GM12891 (cell line): ENCODE measurements around the gene PBXIP1. TPM values are rescaled to one million over a fixed set of nuclear protein-coding genes. Genes with fewer than 3 reads are reported as not detected.

Source experiments
- DNase-seq: peaks from one replicate; pipeline ENCODE4 v3.0.0; 2011; ENCODE audit warnings: low spot score; ENCODE audit not compliant: insufficient read length
- FAIRE-seq: peaks from 2 replicates; lab custom pipeline; 2011; peaks lifted over from hg19 to GRCh38; lab: Jason Lieb, UNC
- PAX5 ChIP-seq: IDR thresholded peaks from 2 replicates; pipeline ENCODE4 v1.6.1; 2011; ENCODE audit warnings: low read length, moderate library complexity, mild to moderate bottlenecking; ENCODE audit not compliant: insufficient read depth, severe bottlenecking
- POLR2A ChIP-seq: IDR thresholded peaks from 2 replicates; pipeline ENCODE4 v1.6.1; 2011; ENCODE audit warnings: low read depth, low read length, control low read depth
- POLR2AphosphoS5 ChIP-seq: IDR thresholded peaks from 2 replicates; pipeline ENCODE4 v1.6.1; 2011; ENCODE audit warnings: low read depth, low read length, control low read depth
- POU2F2 ChIP-seq: IDR thresholded peaks from 2 replicates; pipeline ENCODE4 v1.6.1; 2011; ENCODE audit warnings: low read depth, mild to moderate bottlenecking, control low read depth, low read length, moderate library complexity
- SPI1 ChIP-seq: IDR thresholded peaks from 2 replicates; pipeline ENCODE4 v1.6.1; 2011; ENCODE audit warnings: low read depth, low read length, control low read depth
- TAF1 ChIP-seq: IDR thresholded peaks from 2 replicates; pipeline ENCODE4 v1.6.1; 2011; ENCODE audit warnings: low read depth, low read length, control low read depth
- polyA plus RNA-seq: library from polyadenylated mRNA; unstranded; fragments of >200 nt; gene quantifications from one replicate; pipeline ENCODE4 v1.2.1, GENCODE V29; 2012; ENCODE audit warnings: low read depth, missing spikeins, inconsistent platforms; ENCODE audit not compliant: missing spikeins

PBXIP1 gene
- polyA plus RNA-seq: 34.1 TPM

GRCh38 chr1:154955718-154956543 is at the start of gene PBXIP1:
Gene PBXIP1 (minus strand): TSS chr1:154956099. CDS start chr1:154953721, 2,378 bp downstream.
- FAIRE-seq (peak; percentile 84), DNase-seq (peak; percentile 84)
- TF ChIP-seq POU2F2 (no peak), PAX5 (no peak), TAF1 (no peak)

GRCh38 chr1:155005076-155006011 is 49.4 kb upstream of the PBXIP1 start:
- DNase-seq (no peak), FAIRE-seq (no peak)
- TF ChIP-seq SPI1 (no peak), POU2F2 (no peak), POLR2AphosphoS5 (no peak), TAF1 (no peak), PAX5 (no peak), POLR2A (no peak)

- FAIRE-seq: peak; percentile 67
- no peak for DNase-seq
- no peak for TF ChIP-seq TAF1
- no peak for TF ChIP-seq POLR2A
Observed at GRCh38 chr1:155004352-155005075, 48.6 kb upstream of the PBXIP1 start.

GRCh38 chr1:155003766-155004351 is 48.0 kb upstream of the PBXIP1 start:
- no peak for DNase-seq
- TF ChIP-seq POU2F2 (no peak), SPI1 (no peak), TAF1 (no peak), POLR2AphosphoS5 (no peak), PAX5 (no peak), POLR2A (no peak)
- no peak for FAIRE-seq

- TF ChIP-seq PAX5: no peak
- no peak for TF ChIP-seq POLR2A
- no peak for TF ChIP-seq TAF1
- TF ChIP-seq POLR2AphosphoS5: no peak
- TF ChIP-seq POU2F2: no peak
- TF ChIP-seq SPI1: no peak
- DNase-seq: no peak
- no peak for FAIRE-seq
Observed at GRCh38 chr1:155003227-155003765, 47.4 kb upstream of the PBXIP1 start.

GRCh38 chr1:155002464-155003226 is 46.7 kb upstream of the PBXIP1 start, which contains the start of gene ZBTB7B:
Gene ZBTB7B (plus strand): TSS chr1:155002802. CDS start chr1:155014661, 11,859 bp downstream.
- DNase-seq: no peak
- no peak for FAIRE-seq
- TF ChIP-seq SPI1 (no peak), POLR2AphosphoS5 (no peak), POU2F2 (no peak), TAF1 (no peak), POLR2A (no peak), PAX5 (no peak)

- no peak for TF ChIP-seq POLR2A
- TF ChIP-seq SPI1: no peak
- TF ChIP-seq POU2F2: no peak
- TF ChIP-seq POLR2AphosphoS5: no peak
- peak; percentile 48; the same call in 1 of the 2 replicates for TF ChIP-seq TAF1
- no peak for TF ChIP-seq PAX5
- FAIRE-seq (peak; percentile 97), DNase-seq (peak; percentile 95)
Observed at GRCh38 chr1:155001675-155002463, 46.0 kb upstream of the PBXIP1 start.

- no peak for TF ChIP-seq POLR2AphosphoS5
- TF ChIP-seq TAF1: no peak
- no peak for TF ChIP-seq POU2F2
- no peak for TF ChIP-seq POLR2A
- TF ChIP-seq PAX5: no peak
- TF ChIP-seq SPI1: no peak
- no peak for DNase-seq
- no peak for FAIRE-seq
Observed at GRCh38 chr1:155001425-155001674, 45.5 kb upstream of the PBXIP1 start.
